Ovary (tissue), 9 donors: Measurements from ENCODE around the gene MUC3A. TPM values are rescaled to one million over a fixed set of nuclear protein-coding genes. Genes with fewer than 3 reads are reported as not detected.

ENCODE experiments used
- DNase-seq, 5 donors: peaks; one replicate each; pipeline ENCODE4 v3.0.0-alpha.2; 2019 to 2020
- H3K27ac ChIP-seq, 2 donors: fragments of 200-600 bp; one replicate each; pipeline versions ENCODE4 v1.5.1 to v1.8.0; 2019 to 2022
- H3K27me3 ChIP-seq: fragments of 200-600 bp; one replicate; pipeline ENCODE4 v1.8.0; 2022
- H3K36me3 ChIP-seq: fragments of 200-600 bp; sonication (generic); one replicate; pipeline ENCODE4 v1.5.1; 2019
- H3K4me1 ChIP-seq: one replicate; pipeline ENCODE4 v1.8.1; 2013; ENCODE audit warnings: mild to moderate bottlenecking, moderate library complexity; ENCODE audit not compliant: insufficient read depth
- H3K4me3 ChIP-seq: fragments of 200-600 bp; sonication (generic); one replicate; pipeline ENCODE4 v1.5.1; 2017
- H3K9me3 ChIP-seq, 2 donors: fragments of 200-600 bp in 1 of 2; sonication (generic) in 1 of 2; one replicate each; pipeline versions ENCODE4 v1.5.1 to v1.8.1; 2013 to 2019; ENCODE audit warnings: mild to moderate bottlenecking in 1 of 2, moderate library complexity in 1 of 2
- EP300 ChIP-seq: sonication (generic); formaldehyde crosslinking; IDR thresholded peaks from one replicate; pipeline ENCODE4 v1.6.1; 2017; ENCODE audit warnings: antibody characterized with exemption
- POLR2A ChIP-seq: fragments of 450-650 bp; IDR thresholded peaks from one replicate; pipeline ENCODE4 v1.6.1; 2017; ENCODE audit warnings: antibody characterized with exemption, mild to moderate bottlenecking, moderate library complexity
- WGBS, 3 donors: extraction: QIAGEN DNeasy Blood & Tissue Kit in 1 of 3; methylation state at CpG; one replicate each; pipeline versions ENCODE4 v1.1.5 to v1.1.7; 2013 to 2017; 5-methylcytosine and 5-hydroxymethylcytosine counted together
- intact Hi-C, 4 donors: fragments of 100-400 bp; cut with DNase I; formaldehyde crosslinking; loops; one replicate each; pipeline versions ENCODE4 v1.11.0 to v1.15.1; 2022 to 2023
- polyA plus RNA-seq, 2 donors: library from polyadenylated mRNA; stranded (reverse); fragments of 200-250 nt in 1 of 2; fragments of 350-450 nt in 1 of 2; fragmentation: Illumina TruSeq in 1 of 2; extraction: RNeasy Lipid Tissue Mini Kit (QIAGEN cat#74804) in 1 of 2; gene quantifications; one replicate each; pipeline ENCODE4 v1.2.3, GENCODE V29; 2013 to 2014
- total RNA-seq, 7 donors: library from RNA; depleted of rRNA in 2 of 7; stranded (reverse); fragments of >200 nt in 2 of 7; fragmentation: NEBNext Ultra II Directional in 3 of 7; extraction: Animal tissue kit (Norgen Biotek cat#: 25700) in 3 of 7; gene quantifications; one replicate each; pipeline versions ENCODE4 v1.1.0 to v1.2.4, GENCODE V29; 2016 to 2023
- TF ChIP-seq, protein P1 (sequence below), 3 donors: fragments of 450-650 bp in 2 of 3; fragments of 200-600 bp in 1 of 3; IDR thresholded peaks; one replicate each; pipeline versions ENCODE4 v1.5.1 to v1.8.0; 2016 to 2022; ENCODE audit warnings: antibody characterized with exemption in 3 of 3, mild to moderate bottlenecking in 1 of 3
- donor health status: DM: no; HTN: no; CAD: no; lungs with moderate emphysema.
- donor health status: DM: no; HTN: no; CAD: no.
- donor health status: Bipolar disorder and iron deficiency.
- donor health status: DM: yes; HTN: yes; CAD: no.
- donor health status: DM: no; HTN: no; CAD: no.
- donor health status: DM: yes; HTN: yes; CAD: no.

MUC3A gene
- total and polyA plus RNA-seq, 9 donors, result 0.16 to 0.72 (median 0.43) TPM; not detected in 5

DNA sequence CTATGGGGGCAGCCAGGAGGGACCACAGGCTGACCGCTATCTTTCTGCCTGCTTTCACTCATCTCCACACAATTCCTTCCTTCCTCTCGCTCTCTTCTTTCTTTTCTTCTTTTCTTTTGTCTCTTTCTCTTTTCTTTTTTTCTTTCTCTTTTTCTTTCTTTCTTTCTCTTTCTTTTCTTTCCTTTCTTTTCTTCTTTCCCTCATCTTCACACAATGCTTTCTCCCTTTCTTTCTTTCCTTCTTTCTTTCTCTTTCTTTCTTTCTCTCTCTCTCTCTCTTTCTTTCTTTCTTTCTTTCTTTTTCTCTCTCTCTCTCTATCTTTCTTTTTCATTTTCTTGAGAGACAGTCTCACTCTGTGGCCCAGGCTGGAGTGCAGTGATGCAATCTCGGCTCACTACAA, 13.2 kb downstream of the MUC3A start:
- intact Hi-C loops, result no loop called here
- Histone ChIP-seq H3K36me3 (no peaks in the 10 kb centered on the region), H3K27ac (no peak overlapping the region), H3K27me3 (peaks cover 3% of the 10 kb centered on the region), H3K4me1 (peaks cover 8% of the 10 kb centered on the region), H3K9me3 (no peaks in the 10 kb centered on the region), H3K4me3 (no peak overlapping the region)
- WGBS, 3 donors, result 72 to 82% (median 75%) methylated on average over 3 of the region's 3 CpGs
- TF ChIP-seq EP300, result no peak
- no peak for TF ChIP-seq POLR2A
- TF ChIP-seq, protein P1, sequence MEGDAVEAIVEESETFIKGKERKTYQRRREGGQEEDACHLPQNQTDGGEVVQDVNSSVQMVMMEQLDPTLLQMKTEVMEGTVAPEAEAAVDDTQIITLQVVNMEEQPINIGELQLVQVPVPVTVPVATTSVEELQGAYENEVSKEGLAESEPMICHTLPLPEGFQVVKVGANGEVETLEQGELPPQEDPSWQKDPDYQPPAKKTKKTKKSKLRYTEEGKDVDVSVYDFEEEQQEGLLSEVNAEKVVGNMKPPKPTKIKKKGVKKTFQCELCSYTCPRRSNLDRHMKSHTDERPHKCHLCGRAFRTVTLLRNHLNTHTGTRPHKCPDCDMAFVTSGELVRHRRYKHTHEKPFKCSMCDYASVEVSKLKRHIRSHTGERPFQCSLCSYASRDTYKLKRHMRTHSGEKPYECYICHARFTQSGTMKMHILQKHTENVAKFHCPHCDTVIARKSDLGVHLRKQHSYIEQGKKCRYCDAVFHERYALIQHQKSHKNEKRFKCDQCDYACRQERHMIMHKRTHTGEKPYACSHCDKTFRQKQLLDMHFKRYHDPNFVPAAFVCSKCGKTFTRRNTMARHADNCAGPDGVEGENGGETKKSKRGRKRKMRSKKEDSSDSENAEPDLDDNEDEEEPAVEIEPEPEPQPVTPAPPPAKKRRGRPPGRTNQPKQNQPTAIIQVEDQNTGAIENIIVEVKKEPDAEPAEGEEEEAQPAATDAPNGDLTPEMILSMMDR (IDR thresholded peaks at IDR 0.05), result no peak
- DNase-seq, result no peak

DNA sequence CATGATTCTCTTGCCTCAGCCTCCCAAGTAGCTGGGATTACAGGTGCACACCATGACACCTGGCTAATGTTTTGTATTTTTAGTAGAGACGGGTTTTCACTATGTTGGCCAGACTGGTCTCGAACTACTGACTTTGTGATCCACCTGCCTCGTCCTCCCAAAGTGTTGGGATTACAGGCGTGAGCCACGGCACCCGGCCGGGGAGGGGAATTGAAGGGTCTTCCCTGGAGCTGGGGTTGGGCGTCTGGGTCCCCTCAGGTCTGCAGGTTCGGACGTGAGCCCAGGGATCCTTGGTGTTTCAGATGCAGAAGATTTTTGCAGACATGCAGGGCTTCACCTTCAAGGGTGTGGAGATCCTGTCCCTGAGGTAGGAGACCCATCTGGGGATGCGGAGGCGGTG, 14.1 kb downstream of the MUC3A start:
- intact Hi-C loops, result no loop called here
- H3K36me3 ChIP-seq, result no peaks in the 10 kb centered on the region
- TF ChIP-seq EP300, result no peak
- TF ChIP-seq, protein P1 (IDR thresholded peaks at IDR 0.05), result no peak
- TF ChIP-seq POLR2A, result no peak
- H3K27ac ChIP-seq, result no peak overlapping the region
- H3K27me3 ChIP-seq, result peaks cover 3% of the 10 kb centered on the region
- peaks cover 8% of the 10 kb centered on the region for H3K4me1 ChIP-seq
- no peak overlapping the region for H3K4me3 ChIP-seq
- H3K9me3 ChIP-seq, result no peaks in the 10 kb centered on the region
- 72 to 76% (median 72%) methylated on average over 12 of the region's 12 CpGs for WGBS, 3 donors
- DNase-seq, result no peak

DNA sequence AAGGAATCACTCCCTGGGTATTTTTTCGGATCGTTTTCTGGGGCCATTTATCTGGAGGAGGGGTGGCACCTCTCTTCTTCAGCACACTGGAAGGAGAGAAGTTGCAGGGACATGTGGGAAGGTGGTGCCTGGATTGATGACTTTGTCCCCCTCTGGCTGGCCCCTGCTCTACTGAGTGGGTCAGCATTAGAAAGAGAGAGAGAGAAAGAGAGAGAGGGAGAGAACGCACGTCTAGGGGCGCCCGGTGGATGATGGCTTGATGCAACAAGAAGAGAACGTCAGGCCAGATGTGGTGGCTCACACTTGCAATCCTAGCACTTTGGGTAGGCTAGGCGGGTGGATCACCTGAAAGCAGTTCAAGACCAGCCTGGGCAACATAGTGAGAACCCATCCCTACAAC, 14.5 kb downstream of the MUC3A start:
- H3K27me3 ChIP-seq, result peaks cover 3% of the 10 kb centered on the region
- TF ChIP-seq EP300 (no peak), POLR2A (no peak)
- TF ChIP-seq, protein P1 (IDR thresholded peaks at IDR 0.05), result no peak
- no peak overlapping the region for H3K4me3 ChIP-seq
- no peak for DNase-seq
- no peaks in the 10 kb centered on the region for H3K36me3 ChIP-seq
- H3K9me3 ChIP-seq, result no peaks in the 10 kb centered on the region
- peaks cover 8% of the 10 kb centered on the region for H3K4me1 ChIP-seq
- WGBS, 3 donors, result 69 to 73% (median 70%) methylated on average over 8 of the region's 8 CpGs
- no peak overlapping the region for H3K27ac ChIP-seq
- intact Hi-C loops, result no loop called here

DNA sequence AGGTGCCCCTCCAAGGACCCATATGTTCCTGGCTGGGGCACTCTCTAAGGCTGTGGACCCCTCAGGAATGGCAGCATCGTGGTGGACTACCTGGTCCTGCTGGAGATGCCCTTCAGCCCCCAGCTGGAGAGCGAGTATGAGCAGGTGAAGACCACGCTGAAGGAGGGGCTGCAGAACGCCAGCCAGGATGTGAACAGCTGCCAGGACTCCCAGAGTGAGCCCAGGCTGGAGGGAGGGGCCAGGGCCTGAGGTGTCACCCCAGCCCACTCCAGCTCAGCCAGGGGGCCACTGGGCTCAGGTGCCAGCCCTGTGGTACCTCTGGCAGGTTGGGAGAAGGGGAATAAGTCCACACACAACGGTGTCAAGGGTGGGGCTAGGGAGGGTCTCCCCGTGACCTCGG, 15.3 kb downstream of the MUC3A start:
- peaks cover 3% of the 10 kb centered on the region for H3K27me3 ChIP-seq
- H3K4me1 ChIP-seq, result peaks cover 8% of the 10 kb centered on the region
- H3K27ac ChIP-seq, result no peak overlapping the region
- no peak for DNase-seq
- no peak for TF ChIP-seq EP300
- TF ChIP-seq POLR2A, result no peak
- TF ChIP-seq, protein P1 (IDR thresholded peaks at IDR 0.05), result no peak
- no peaks in the 10 kb centered on the region for H3K9me3 ChIP-seq
- WGBS, 3 donors, result 29 to 41% (median 34%) methylated on average over 7 of the region's 7 CpGs
- no peak overlapping the region for H3K4me3 ChIP-seq
- intact Hi-C loops, result loop anchor here in 1 of 4 donors (5.0 kb wide), 1 partner anchor 93 kb away; no protein-coding TSS in a partner anchor
- H3K36me3 ChIP-seq, result no peaks in the 10 kb centered on the region
